Mammary epithelial cell (primary cell): ENCODE results near the gene WNT7B.

ENCODE experiments used
- CTCF ChIP-seq, 2 donors: IDR thresholded peaks in 1 of 2; conservative IDR thresholded peaks in 1 of 2; 2 replicates each; pipeline ENCODE4 v1.5.1; 2011 to 2012; ENCODE audit warnings: inconsistent platforms in 2 of 2, low read length in 2 of 2, mild to moderate bottlenecking in 2 of 2, control low read depth in 1 of 2, low read depth in 1 of 2; ENCODE audit not compliant: insufficient read depth in 1 of 2; ENCODE audit errors: extremely low read depth in 1 of 2
- EZH2 ChIP-seq: IDR thresholded peaks from 2 replicates; pipeline ENCODE4 v1.6.1; 2012; ENCODE audit warnings: low read length, inconsistent platforms, borderline replicate concordance

DNA sequence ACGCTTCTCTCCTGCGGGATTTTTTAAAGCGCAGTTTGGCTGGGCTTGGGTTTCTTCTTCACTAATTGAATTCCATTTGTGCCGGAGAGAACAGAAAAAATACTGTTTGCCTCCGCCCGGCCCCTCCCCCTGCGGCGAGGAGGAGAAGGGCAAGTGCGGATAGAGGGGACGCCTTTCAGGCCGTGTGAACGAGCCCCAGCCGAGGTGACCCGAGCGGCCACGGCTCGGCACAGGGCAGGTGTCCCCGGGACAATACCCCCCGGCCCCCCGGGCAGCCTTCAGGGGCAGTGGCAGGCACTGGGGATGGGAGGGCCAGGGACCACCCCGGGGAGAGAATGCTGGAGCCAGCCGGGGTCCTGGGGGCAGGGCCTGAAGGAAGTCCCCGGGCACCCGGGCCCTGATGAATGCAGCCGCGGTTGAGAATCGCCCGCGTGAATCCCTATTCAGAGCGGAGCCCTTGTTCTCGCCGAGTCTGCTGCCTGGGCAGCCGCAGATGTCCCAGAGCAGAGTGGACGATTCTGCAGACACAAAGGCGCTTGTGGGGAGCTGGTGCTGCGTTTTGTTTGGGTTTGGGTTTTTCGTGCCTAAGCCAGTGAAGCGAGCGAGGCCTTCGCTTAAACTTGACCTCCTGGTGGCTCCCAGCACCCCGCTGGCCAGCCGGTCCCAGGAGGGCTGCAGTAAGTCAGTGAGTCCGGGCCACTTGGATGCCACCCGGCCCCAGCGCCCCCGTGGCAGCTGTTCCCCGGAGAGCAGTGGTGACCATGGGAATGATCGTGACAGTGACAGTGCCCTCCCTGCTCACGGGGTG, 96.0 kb downstream of the WNT7B start:
- TF ChIP-seq CTCF (conservative IDR thresholded peaks at IDR 0.05 in 1 of 2, IDR thresholded peaks at IDR 0.05 in 1 of 2; ENCODE audit: extremely low read depth in 1 of 2, insufficient read depth in 1 of 2, low read depth in 1 of 2, low read length in 2 of 2) (peak in 1 of 2 donors; percentile 7), EZH2 (no peak)
